HG02885 (cell line): ENCODE results near the gene RGS7.
"Not testable (repeated sequence)": the region's sequence is repeated elsewhere in the genome, so short reads cannot be mapped to it uniquely, and the experiment has no call there.

Experiments
- ATAC-seq: cut with Tn5 transposase; IDR thresholded peaks from one replicate; pipeline ENCODE4 v1.9.1; 2021; ENCODE audit warnings: mild to moderate bottlenecking; ENCODE audit not compliant: unreplicated experiment, poor library complexity

The RGS7 gene

GRCh38 chr1:241219449-241219848, 137.6 kb downstream of the RGS7 start:
- no peak for ATAC-seq

- ATAC-seq, result no peak
Observed at GRCh38 chr1:241217516-241217915, 139.5 kb downstream of the RGS7 start.

- ATAC-seq, result no peak
Observed at GRCh38 chr1:241215683-241216082, 141.3 kb downstream of the RGS7 start.

- no peak for ATAC-seq
Observed at GRCh38 chr1:241215203-241215602, 141.8 kb downstream of the RGS7 start.

GRCh38 chr1:241213139-241213538, 143.9 kb downstream of the RGS7 start:
- ATAC-seq, result no peak

GRCh38 chr1:241212628-241213027, 144.4 kb downstream of the RGS7 start:
- ATAC-seq, result no peak

- no peak for ATAC-seq
Observed at GRCh38 chr1:241208910-241209379, 148.1 kb downstream of the RGS7 start.

GRCh38 chr1:241203817-241204216, 153.2 kb downstream of the RGS7 start:
- ATAC-seq, result no peak

GRCh38 chr1:241202401-241202800, 154.6 kb downstream of the RGS7 start:
- no peak for ATAC-seq

GRCh38 chr1:241186716-241187115, 170.3 kb downstream of the RGS7 start:
- no peak for ATAC-seq

- no peak for ATAC-seq
Observed at GRCh38 chr1:241181971-241182370, 175.0 kb downstream of the RGS7 start.

- no peak for ATAC-seq
Observed at GRCh38 chr1:241181471-241181870, 175.5 kb downstream of the RGS7 start.

- ATAC-seq, result no peak
Observed at GRCh38 chr1:241180569-241180968, 176.4 kb downstream of the RGS7 start.

GRCh38 chr1:241177660-241178059, 179.3 kb downstream of the RGS7 start:
- ATAC-seq, result no peak

- ATAC-seq, result no peak
Observed at GRCh38 chr1:241172486-241172885, 184.5 kb downstream of the RGS7 start.

GRCh38 chr1:241171991-241172390, 185.0 kb downstream of the RGS7 start:
- ATAC-seq, result no peak

GRCh38 chr1:241167121-241167630, 189.8 kb downstream of the RGS7 start:
- no peak for ATAC-seq

- ATAC-seq, result no peak
Observed at GRCh38 chr1:241166625-241167024, 190.4 kb downstream of the RGS7 start.

GRCh38 chr1:241165256-241165655, 191.7 kb downstream of the RGS7 start:
- ATAC-seq, result not testable (repeated sequence)

- no peak for ATAC-seq
Observed at GRCh38 chr1:241163363-241163762, 193.6 kb downstream of the RGS7 start.

GRCh38 chr1:241161188-241161689, 195.8 kb downstream of the RGS7 start:
- ATAC-seq, result no peak

- no peak for ATAC-seq
Observed at GRCh38 chr1:241157435-241157834, 199.6 kb downstream of the RGS7 start.
